H9 (cell line): ENCODE measurements around the gene MIS18BP1. TPM values are rescaled to one million over a fixed set of nuclear protein-coding genes. Genes with fewer than 3 reads are reported as not detected.
A peak's percentile ranks its signal among the peaks of the same experiment; 100 is the strongest.

ENCODE experiments used
- DNase-seq: peaks from one replicate; pipeline ENCODE4 v3.0.0-alpha.2; 2017
- H2AFZ ChIP-seq: one replicate; pipeline ENCODE4 v1.6.1; 2013; ENCODE audit warnings: mild to moderate bottlenecking, low read length, control low read depth, moderate library complexity
- H2AK5ac ChIP-seq: 2 replicates; pipeline ENCODE4 v1.6.1; 2013; ENCODE audit warnings: low read length, control low read depth, mixed read lengths; ENCODE audit not compliant: insufficient read length
- H2BK120ac ChIP-seq: one replicate; pipeline ENCODE4 v1.6.1; 2013; ENCODE audit warnings: low read depth, mild to moderate bottlenecking, low read length, control low read depth, inconsistent platforms; ENCODE audit not compliant: poor library complexity, severe bottlenecking
- H2BK12ac ChIP-seq: 2 replicates; pipeline ENCODE4 v1.6.1; 2013; ENCODE audit warnings: low read length, control low read depth, mixed read lengths, low read depth; ENCODE audit not compliant: insufficient read length
- H2BK15ac ChIP-seq: 2 replicates; pipeline ENCODE4 v1.6.1; 2013; ENCODE audit warnings: low read depth, low read length, control low read depth
- H2BK20ac ChIP-seq: one replicate; pipeline ENCODE4 v1.6.1; 2013; ENCODE audit warnings: low read depth, mild to moderate bottlenecking, low read length, control low read depth, inconsistent platforms; ENCODE audit not compliant: poor library complexity, severe bottlenecking
- H2BK5ac ChIP-seq: 2 replicates; pipeline ENCODE4 v1.6.1; 2013; ENCODE audit warnings: low read length, control low read depth, mixed read lengths; ENCODE audit not compliant: insufficient read length
- H3K14ac ChIP-seq: 2 replicates; pipeline ENCODE4 v1.6.1; 2013; ENCODE audit warnings: low read length, control low read depth; ENCODE audit not compliant: insufficient read depth
- H3K18ac ChIP-seq: 2 replicates; pipeline ENCODE4 v1.6.1; 2013; ENCODE audit warnings: low read depth, mild to moderate bottlenecking, mixed read lengths, low read length, control low read depth; ENCODE audit not compliant: insufficient read length
- H3K23ac ChIP-seq: 2 replicates; pipeline ENCODE4 v1.6.1; 2013; ENCODE audit warnings: low read length, control low read depth, mixed read lengths, low read depth; ENCODE audit not compliant: insufficient read length
- H3K23me2 ChIP-seq: 2 replicates; pipeline ENCODE4 v1.6.1; 2013; ENCODE audit warnings: low read depth, mild to moderate bottlenecking, mixed read lengths, low read length, control low read depth; ENCODE audit not compliant: insufficient read length, poor library complexity, severe bottlenecking
- H3K27ac ChIP-seq: 2 replicates; pipeline ENCODE4 v1.5.1; 2013; ENCODE audit warnings: low read length, control low read depth, mixed read lengths, low read depth; ENCODE audit not compliant: insufficient read length
- H3K27me3 ChIP-seq: 2 replicates; pipeline ENCODE4 v1.6.1; 2013; ENCODE audit warnings: low read length, control low read depth, inconsistent platforms; ENCODE audit not compliant: insufficient read depth
- H3K4ac ChIP-seq: 2 replicates; pipeline ENCODE4 v1.6.1; 2013; ENCODE audit warnings: low read depth, mild to moderate bottlenecking, control low read depth, inconsistent platforms, low read length, moderate library complexity
- H3K4me1 ChIP-seq: 2 replicates; pipeline ENCODE4 v1.6.1; 2013; ENCODE audit warnings: low read length, control low read depth, inconsistent platforms; ENCODE audit not compliant: insufficient read depth
- H3K4me2 ChIP-seq: 2 replicates; pipeline ENCODE4 v1.6.1; 2013; ENCODE audit warnings: low read length, control low read depth, mixed read lengths; ENCODE audit not compliant: insufficient read length, insufficient read depth
- H3K56ac ChIP-seq: 2 replicates; pipeline ENCODE4 v1.6.1; 2013; ENCODE audit warnings: low read depth, mild to moderate bottlenecking, mixed read lengths, low read length, control low read depth; ENCODE audit not compliant: insufficient read length
- H3K79me1 ChIP-seq: 2 replicates; pipeline ENCODE4 v1.6.1; 2013; ENCODE audit warnings: low read depth, mild to moderate bottlenecking, moderate library complexity, low read length, control low read depth, inconsistent platforms; ENCODE audit not compliant: insufficient read depth, poor library complexity, severe bottlenecking
- H3K79me2 ChIP-seq: 2 replicates; pipeline ENCODE4 v1.6.1; 2013; ENCODE audit warnings: low read length, control low read depth, inconsistent platforms; ENCODE audit not compliant: insufficient read depth
- H3K9ac ChIP-seq: 2 replicates; pipeline ENCODE4 v1.6.1; 2013; ENCODE audit warnings: low read length, control low read depth, mixed read lengths; ENCODE audit not compliant: insufficient read length; ENCODE audit errors: extremely low read depth
- H3K9me3 ChIP-seq: one replicate; pipeline ENCODE4 v1.6.1; 2013; ENCODE audit warnings: low read depth, low read length, inconsistent platforms; ENCODE audit not compliant: control insufficient read depth
- H3T11ph ChIP-seq: one replicate; pipeline ENCODE4 v1.6.1; 2013; ENCODE audit warnings: mild to moderate bottlenecking, low read length, control low read depth, inconsistent platforms
- H4K20me1 ChIP-seq: one replicate; pipeline ENCODE4 v1.6.1; 2013; ENCODE audit not compliant: control insufficient read depth, insufficient read length, insufficient read depth
- H4K5ac ChIP-seq: 2 replicates; pipeline ENCODE4 v1.6.1; 2013; ENCODE audit warnings: low read depth, mild to moderate bottlenecking, mixed read lengths, low read length, control low read depth; ENCODE audit not compliant: insufficient read length
- H4K8ac ChIP-seq: replicated peaks from 2 replicates; pipeline ENCODE4 v1.6.1; 2013; ENCODE audit warnings: low read length, control low read depth, mixed read lengths, low read depth; ENCODE audit not compliant: insufficient read length
- H4K91ac ChIP-seq: 2 replicates; pipeline ENCODE4 v1.6.1; 2013; ENCODE audit warnings: low read depth, mild to moderate bottlenecking, moderate library complexity, mixed read lengths, low read length, control low read depth; ENCODE audit not compliant: insufficient read length
- H3K27ac Mint-ChIP-seq, 3 experiments: 2 replicates in 2 of 3; 3 replicates in 1 of 3; pipeline ENCODE4 v1.8.0; 2020 to 2021; ENCODE audit warnings: mixed read lengths in 3 of 3, mild to moderate bottlenecking in 1 of 3, moderate library complexity in 1 of 3
- H3K27me3 Mint-ChIP-seq: 2 replicates; pipeline ENCODE4 v1.8.0; 2021; ENCODE audit warnings: low read depth, mild to moderate bottlenecking, moderate library complexity, mixed read lengths
- H3K36me3 Mint-ChIP-seq, 3 experiments: 2 replicates in 2 of 3; 3 replicates in 1 of 3; pipeline ENCODE4 v1.8.0; 2020 to 2021; ENCODE audit warnings: low read depth in 3 of 3, mixed read lengths in 3 of 3; ENCODE audit not compliant: insufficient read depth in 1 of 3
- H3K4me1 Mint-ChIP-seq, 2 experiments: 2 replicates each; pipeline ENCODE4 v1.8.0; 2020; ENCODE audit warnings: mixed read lengths in 2 of 2
- H3K4me3 Mint-ChIP-seq, 2 experiments: 2 replicates in 1 of 2; 3 replicates in 1 of 2; pipeline ENCODE4 v1.8.0; 2020 to 2021; ENCODE audit warnings: mild to moderate bottlenecking in 2 of 2, mixed read lengths in 2 of 2, moderate library complexity in 1 of 2
- H3K9me3 Mint-ChIP-seq, 2 experiments: 2 replicates in 1 of 2; 3 replicates in 1 of 2; pipeline ENCODE4 v1.8.0; 2020; ENCODE audit warnings: mild to moderate bottlenecking in 2 of 2, mixed read lengths in 2 of 2, moderate library complexity in 1 of 2
- WGBS: extraction: QIAGEN DNeasy Blood & Tissue Kit; methylation state at CpG from one replicate; pipeline ENCODE4 v1.1.7; 2013; ENCODE audit warnings: missing lambda C conversion rate, low lambda C conversion rate, mixed read lengths; ENCODE audit not compliant: insufficient read length; ENCODE audit errors: extremely low coverage; 5-methylcytosine and 5-hydroxymethylcytosine counted together
- total RNA-seq: library from RNA; stranded (reverse); gene quantifications from 2 replicates; pipeline ENCODE4 v1.2.1, GENCODE V29; 2021
- TF ChIP-seq, protein P1 (sequence below): fragments of 200-600 bp; sonication (generic); conservative IDR thresholded peaks from 3 replicates; pipeline ENCODE4 v1.8.0; 2021; ENCODE audit warnings: antibody characterized with exemption, mild to moderate bottlenecking

Gene MIS18BP1
- total RNA-seq, 1 experiment from 2014 or later: 60.6 TPM

DNA sequence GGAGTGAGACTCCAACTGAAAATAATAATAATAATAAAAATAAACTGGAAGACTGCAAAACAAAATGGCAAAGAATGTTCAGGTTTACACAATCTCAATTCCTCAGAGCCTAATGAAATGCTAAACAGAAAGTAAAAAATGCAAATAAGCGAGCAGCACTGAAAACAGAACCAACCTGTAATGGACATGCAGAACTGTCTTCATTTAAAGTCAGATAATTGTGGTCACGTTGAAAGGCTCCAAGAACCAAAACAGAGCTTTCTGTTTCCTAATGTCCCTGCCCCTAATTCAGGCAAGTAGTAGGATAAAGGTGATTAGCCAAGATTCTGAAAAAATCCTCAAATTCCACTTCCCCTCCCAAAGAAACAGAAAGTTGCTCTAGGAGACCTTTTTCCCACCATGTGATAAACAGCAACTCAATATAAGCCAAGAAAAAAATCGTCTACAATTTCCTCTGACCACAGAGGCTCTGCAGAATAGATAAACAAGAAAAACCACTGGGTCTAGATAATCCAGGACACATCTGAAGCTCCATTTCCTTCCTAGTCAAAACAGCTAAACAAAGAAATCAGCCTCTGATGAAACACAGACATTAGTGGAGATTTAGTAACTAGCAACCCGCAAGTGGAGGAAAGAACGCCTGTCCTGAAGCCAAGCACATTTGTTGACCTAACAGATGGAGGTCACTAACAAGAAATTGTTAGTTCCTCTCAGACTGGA, 3.0 kb downstream of the MIS18BP1 start:
- Mint-ChIP-seq H3K27ac (peak overlapping the region in 2 of 3 experiments; percentile 35 to 56; a peak in 4 of 7 replicates), H3K4me3 (no peak overlapping the region; a peak in 1 of 5 replicates), H3K36me3 (peaks cover 6 to 11% (median 8%) of the 10 kb centered on the region in 3 experiments; a peak in 6 of 7 replicates), H3K9me3 (no peaks in the 10 kb centered on the region; a peak in 1 of 5 replicates), H3K4me1 (peaks cover 16 to 20% of the 10 kb centered on the region in 2 experiments), H3K27me3 (0 out of 2 replicates have a peak, but pooled peaks cover 2% of the 10 kb centered on the region)
- no peak overlapping the region for H2BK120ac ChIP-seq
- H3K23me2 ChIP-seq: no peaks in the 10 kb centered on the region
- H4K5ac ChIP-seq: no peak overlapping the region
- no peak overlapping the region for H2AK5ac ChIP-seq
- no peaks in the 10 kb centered on the region for H4K20me1 ChIP-seq
- no peak overlapping the region for H2BK12ac ChIP-seq
- H2BK20ac ChIP-seq: no peak overlapping the region
- no peak overlapping the region for H3K4ac ChIP-seq
- no peak overlapping the region for H3K9ac ChIP-seq
- H3K79me1 ChIP-seq: peaks cover 8% of the 10 kb centered on the region
- WGBS: no CpG with 5 or more reads among the region's 5 CpGs
- H3K79me2 ChIP-seq: peaks cover 52% of the 10 kb centered on the region
- no peak overlapping the region for H3T11ph ChIP-seq
- H3K23ac ChIP-seq: no peak overlapping the region
- TF ChIP-seq, protein P1, sequence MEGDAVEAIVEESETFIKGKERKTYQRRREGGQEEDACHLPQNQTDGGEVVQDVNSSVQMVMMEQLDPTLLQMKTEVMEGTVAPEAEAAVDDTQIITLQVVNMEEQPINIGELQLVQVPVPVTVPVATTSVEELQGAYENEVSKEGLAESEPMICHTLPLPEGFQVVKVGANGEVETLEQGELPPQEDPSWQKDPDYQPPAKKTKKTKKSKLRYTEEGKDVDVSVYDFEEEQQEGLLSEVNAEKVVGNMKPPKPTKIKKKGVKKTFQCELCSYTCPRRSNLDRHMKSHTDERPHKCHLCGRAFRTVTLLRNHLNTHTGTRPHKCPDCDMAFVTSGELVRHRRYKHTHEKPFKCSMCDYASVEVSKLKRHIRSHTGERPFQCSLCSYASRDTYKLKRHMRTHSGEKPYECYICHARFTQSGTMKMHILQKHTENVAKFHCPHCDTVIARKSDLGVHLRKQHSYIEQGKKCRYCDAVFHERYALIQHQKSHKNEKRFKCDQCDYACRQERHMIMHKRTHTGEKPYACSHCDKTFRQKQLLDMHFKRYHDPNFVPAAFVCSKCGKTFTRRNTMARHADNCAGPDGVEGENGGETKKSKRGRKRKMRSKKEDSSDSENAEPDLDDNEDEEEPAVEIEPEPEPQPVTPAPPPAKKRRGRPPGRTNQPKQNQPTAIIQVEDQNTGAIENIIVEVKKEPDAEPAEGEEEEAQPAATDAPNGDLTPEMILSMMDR: no peak
- H3K27ac ChIP-seq: no peak overlapping the region
- DNase-seq: no peak
- H3K4me2 ChIP-seq: peak overlapping the region; percentile 18
- H4K8ac ChIP-seq: no peak overlapping the region
- no peak overlapping the region for H3K18ac ChIP-seq
- H3K14ac ChIP-seq: no peak overlapping the region
- H2AFZ ChIP-seq: no peak overlapping the region
- H3K56ac ChIP-seq: no peak overlapping the region
- H2BK5ac ChIP-seq: no peak overlapping the region
- H2BK15ac ChIP-seq: no peak overlapping the region
- H3K27me3 ChIP-seq: no peaks in the 10 kb centered on the region
- H3K4me1 ChIP-seq: no peaks in the 10 kb centered on the region
- H4K91ac ChIP-seq: no peak overlapping the region
- no peaks in the 10 kb centered on the region for H3K9me3 ChIP-seq
